22Rv1 (cell line): ENCODE measurements around the gene EVPLL.
"Not testable (repeated sequence)": the region's sequence is repeated elsewhere in the genome, so short reads cannot be mapped to it uniquely, and the experiment has no call there.

Experiments used
- H3K27ac ChIP-seq: fragments of 450-650 bp; 2 replicates; pipeline ENCODE4 v1.5.1; 2017
- ZFX ChIP-seq: fragments of 450-650 bp; IDR thresholded peaks from 2 replicates; pipeline ENCODE4 v1.6.1; 2017; ENCODE audit warnings: antibody characterized with exemption, borderline replicate concordance
- TF ChIP-seq, protein P1 (sequence below): fragments of 450-650 bp; IDR thresholded peaks from 2 replicates; pipeline ENCODE4 v1.5.1; 2017; ENCODE audit warnings: mild to moderate bottlenecking

The EVPLL gene

DNA sequence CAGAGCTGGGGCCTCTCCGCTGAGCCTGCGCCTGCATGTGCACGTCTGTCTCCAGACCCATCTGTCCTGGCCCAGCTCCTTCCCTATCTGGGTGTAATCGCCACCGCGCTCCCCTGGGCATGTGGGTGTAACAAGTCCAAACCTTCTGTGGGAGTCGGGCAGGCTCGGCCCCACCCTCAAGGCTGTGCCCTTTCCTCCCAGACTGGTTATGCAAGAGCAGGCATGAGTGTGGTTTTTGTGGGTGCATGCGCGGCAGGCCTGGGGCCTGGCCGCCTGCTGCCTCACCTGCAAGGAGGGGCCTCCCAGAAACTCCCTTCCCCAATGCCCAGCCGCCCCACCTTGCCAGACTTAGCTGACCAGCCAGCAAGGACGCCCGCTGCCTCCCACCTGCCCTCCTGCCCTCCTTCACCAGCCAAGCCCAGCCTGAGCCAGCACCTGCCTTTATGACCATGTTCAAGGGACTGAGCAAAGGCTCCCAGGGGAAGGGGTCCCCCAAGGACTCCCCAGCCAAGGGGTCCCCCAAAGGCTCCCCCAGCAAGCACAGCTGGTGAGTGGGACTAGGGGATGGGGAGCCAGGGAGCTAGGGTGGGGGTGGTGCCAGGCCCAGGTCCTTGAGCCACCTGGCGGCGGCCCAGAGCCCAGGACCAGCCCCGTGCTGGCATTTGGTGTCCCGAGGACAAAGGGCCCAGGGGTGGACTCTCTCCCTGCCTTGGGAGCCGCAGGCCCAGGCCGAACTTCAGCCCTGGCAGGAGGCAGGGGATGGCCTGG is at the start of gene EVPLL:
Gene EVPLL (plus strand): TSS at position 342 of the 768 bp plus-strand sequence. CDS start 3,160 bp downstream, outside the sequence.
- TF ChIP-seq, protein P1, sequence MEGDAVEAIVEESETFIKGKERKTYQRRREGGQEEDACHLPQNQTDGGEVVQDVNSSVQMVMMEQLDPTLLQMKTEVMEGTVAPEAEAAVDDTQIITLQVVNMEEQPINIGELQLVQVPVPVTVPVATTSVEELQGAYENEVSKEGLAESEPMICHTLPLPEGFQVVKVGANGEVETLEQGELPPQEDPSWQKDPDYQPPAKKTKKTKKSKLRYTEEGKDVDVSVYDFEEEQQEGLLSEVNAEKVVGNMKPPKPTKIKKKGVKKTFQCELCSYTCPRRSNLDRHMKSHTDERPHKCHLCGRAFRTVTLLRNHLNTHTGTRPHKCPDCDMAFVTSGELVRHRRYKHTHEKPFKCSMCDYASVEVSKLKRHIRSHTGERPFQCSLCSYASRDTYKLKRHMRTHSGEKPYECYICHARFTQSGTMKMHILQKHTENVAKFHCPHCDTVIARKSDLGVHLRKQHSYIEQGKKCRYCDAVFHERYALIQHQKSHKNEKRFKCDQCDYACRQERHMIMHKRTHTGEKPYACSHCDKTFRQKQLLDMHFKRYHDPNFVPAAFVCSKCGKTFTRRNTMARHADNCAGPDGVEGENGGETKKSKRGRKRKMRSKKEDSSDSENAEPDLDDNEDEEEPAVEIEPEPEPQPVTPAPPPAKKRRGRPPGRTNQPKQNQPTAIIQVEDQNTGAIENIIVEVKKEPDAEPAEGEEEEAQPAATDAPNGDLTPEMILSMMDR: no peak
- TF ChIP-seq ZFX: no peak
- no peak within 1 kb of the TSS for H3K27ac ChIP-seq

DNA sequence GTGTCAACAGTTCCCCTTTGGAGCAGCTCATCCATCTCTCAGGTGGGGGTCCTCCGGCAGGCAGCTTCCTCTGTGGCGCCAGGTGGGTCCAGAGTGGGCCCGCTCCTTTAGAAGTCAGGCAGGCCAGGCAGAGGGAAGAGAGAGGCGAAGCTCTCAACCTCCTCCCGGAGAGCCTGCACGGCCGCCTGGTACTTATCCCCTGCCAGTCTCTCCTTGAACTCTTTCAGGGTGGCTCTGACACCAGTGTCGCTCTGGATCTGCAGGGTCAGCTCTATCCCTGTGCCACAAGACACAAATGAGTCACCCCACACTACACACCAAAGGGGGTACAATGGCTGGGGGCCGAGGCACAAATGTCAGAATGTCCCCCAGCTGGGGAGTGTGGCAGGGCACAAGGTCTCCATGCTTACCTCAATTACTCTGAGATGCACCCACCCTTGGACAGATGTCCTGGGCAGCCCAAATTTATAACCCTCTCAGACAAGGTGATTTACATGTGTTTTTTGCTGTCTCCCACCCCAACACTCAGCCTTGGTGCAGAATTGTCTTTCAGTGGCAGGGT is 48.9 kb upstream of the EVPLL start:
- TF ChIP-seq, protein P1: no peak
- no peak for TF ChIP-seq ZFX
- H3K27ac ChIP-seq: no peak overlapping the region

DNA sequence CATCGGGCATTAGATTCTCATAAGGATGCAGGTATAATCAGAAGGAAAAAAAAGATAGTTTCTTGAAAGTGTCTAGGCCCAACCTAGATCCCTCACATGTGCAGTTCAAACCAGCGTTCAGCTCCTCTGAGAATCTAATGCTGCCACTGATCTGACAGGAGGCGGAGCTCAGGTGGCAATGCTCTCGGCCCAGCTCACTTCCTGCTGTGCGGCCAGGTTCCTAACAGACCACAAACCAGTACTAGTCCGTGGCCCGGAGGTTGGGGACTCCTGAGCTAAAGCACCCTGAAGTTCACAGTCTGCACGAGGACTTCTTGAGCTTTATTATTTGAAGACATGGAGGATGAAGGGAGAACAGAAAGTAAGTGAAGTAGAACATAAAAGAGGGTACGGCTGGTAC is 45.7 kb upstream of the EVPLL start:
- H3K27ac ChIP-seq: no peak overlapping the region
- TF ChIP-seq, protein P1: no peak
- no peak for TF ChIP-seq ZFX

DNA sequence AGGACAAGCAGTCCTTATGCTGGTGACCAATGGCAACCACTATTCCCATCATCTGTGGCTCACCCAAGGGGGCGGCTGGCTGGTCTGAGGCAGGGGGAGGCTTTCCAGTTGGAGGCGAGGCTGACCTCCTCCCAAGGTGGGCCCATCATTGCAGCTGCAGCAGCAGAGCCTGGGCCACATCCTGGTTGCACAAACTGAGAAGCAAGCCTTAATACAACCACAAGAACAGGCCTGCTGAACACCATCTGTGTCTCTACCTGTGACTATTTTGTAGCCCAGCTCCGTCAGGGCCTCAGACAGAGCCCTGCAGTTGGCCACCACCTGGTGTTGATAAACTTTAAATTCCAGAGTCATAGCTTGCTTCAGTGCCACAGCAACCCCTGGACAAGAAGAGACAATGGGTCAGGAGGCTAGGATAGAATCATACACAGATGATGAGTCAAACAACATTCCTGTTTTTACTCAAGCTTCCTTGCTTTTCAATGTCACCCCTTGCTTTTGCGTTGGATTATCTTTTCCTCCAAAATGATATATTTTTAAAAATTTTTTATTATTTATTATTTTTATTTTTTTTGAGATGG is 44.6 kb upstream of the EVPLL start:
- TF ChIP-seq, protein P1: no peak
- TF ChIP-seq ZFX: no peak
- no peak overlapping the region for H3K27ac ChIP-seq

DNA sequence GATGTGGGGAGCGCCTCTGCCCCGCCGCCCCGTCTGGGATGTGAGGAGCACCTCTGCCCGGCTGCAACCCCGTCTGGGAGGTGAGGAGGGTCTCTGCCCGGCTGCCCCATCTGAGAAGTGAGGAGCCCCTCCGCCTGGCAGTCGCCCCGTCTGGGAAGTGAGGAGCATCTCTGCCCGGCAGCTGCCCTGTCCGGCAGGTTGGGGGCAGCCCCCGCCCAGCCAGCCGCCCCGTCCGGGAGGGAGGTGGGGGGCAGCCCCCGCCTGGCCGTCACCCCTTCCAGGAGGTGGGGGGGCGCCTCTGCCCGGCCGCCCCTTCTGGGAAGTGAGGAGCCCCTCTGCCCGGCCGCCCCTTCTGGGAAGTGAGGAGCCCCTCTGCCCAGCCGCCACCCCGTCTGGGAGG is 39.4 kb upstream of the EVPLL start:
- H3K27ac ChIP-seq: not testable (repeated sequence)

DNA sequence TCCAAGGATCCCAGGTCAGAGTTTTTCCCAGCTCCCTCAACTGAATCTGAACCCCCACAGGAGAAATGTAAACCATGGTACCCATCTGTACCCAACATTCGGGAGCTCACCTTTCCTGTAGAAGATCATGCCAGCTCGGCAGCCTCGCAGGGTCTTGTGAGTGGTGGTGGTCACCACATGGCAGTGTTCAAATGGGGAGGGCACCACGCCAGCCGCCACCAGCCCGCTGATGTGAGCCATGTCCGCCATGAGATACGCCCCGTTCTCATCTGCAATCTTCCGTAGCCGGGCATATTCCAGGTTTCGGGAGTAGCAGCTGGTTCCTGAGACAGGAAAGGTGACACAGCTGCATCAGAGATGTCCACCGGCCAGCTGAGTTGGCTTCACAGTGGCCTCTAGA is 37.6 kb upstream of the EVPLL start:
- no peak for TF ChIP-seq ZFX
- TF ChIP-seq, protein P1: no peak
- no peak overlapping the region for H3K27ac ChIP-seq

DNA sequence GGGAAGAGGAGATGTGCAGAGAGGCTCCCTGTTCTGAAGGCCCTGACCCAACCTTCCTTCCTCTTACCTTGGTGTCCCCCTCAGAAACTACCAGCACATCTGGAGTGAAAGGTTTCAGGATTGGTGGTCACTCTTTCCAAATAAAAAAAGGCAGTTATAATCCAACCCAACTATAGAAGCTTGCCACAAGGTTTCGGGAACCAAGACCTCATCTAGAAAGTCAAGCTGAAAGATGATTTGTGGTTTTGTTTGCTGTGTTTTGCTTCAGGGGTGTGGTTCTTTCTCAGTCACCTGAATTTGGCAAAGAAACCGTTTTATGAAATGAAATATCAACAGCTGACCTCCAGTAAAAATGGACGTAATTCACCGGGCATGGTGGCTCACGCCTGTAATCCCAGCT is 33.6 kb upstream of the EVPLL start:
- TF ChIP-seq, protein P1: no peak
- TF ChIP-seq ZFX: no peak
- no peak overlapping the region for H3K27ac ChIP-seq
